ENCODE data around the gene DNAH11.
A peak's percentile ranks its signal among the peaks of the same experiment; 100 is the strongest.
"Not testable (repeated sequence)": the region's sequence is repeated elsewhere in the genome, so short reads cannot be mapped to it uniquely, and the experiment has no call there.

DNAH11 gene

GRCh38 chr7:21805791-21806190 lies 263.0 kb downstream of the DNAH11 start:
- DNase-seq, result no peak

GRCh38 chr7:21806388-21806787 lies 263.5 kb downstream of the DNAH11 start:
- DNase-seq, result no peak

GRCh38 chr7:21819048-21819447 lies 276.2 kb downstream of the DNAH11 start:
- DNase-seq, result no peak

- DNase-seq, result no peak
Measured at GRCh38 chr7:21828841-21829240, 286.0 kb downstream of the DNAH11 start.

GRCh38 chr7:21829731-21830130 lies 286.9 kb downstream of the DNAH11 start:
- no peak for DNase-seq

- no peak for DNase-seq
Measured at GRCh38 chr7:21844742-21845141, 301.9 kb downstream of the DNAH11 start.

GRCh38 chr7:21850531-21851285 lies 307.9 kb downstream of the DNAH11 start:
- DNase-seq, result peak; percentile 16

- DNase-seq, result no peak
Measured at GRCh38 chr7:21851559-21851967, 308.7 kb downstream of the DNAH11 start.

GRCh38 chr7:21865631-21866204 lies 322.9 kb downstream of the DNAH11 start:
- DNase-seq, result not testable (repeated sequence)

- no peak for DNase-seq
Measured at GRCh38 chr7:21866731-21867130, 323.9 kb downstream of the DNAH11 start.

- no peak for DNase-seq
Measured at GRCh38 chr7:21867226-21867625, 324.4 kb downstream of the DNAH11 start.

GRCh38 chr7:21867816-21868575 lies 325.2 kb downstream of the DNAH11 start:
- no peak for DNase-seq

GRCh38 chr7:21868576-21868850 lies 325.7 kb downstream of the DNAH11 start:
- no peak for DNase-seq

GRCh38 chr7:21869785-21870402 lies 327.1 kb downstream of the DNAH11 start:
- DNase-seq, result peak; percentile 51

- DNase-seq, result no peak
Measured at GRCh38 chr7:21883069-21883468, 340.2 kb downstream of the DNAH11 start.

GRCh38 chr7:21883501-21883900 lies 340.7 kb downstream of the DNAH11 start:
- DNase-seq, result not testable (repeated sequence)

GRCh38 chr7:21884496-21884895 lies 341.7 kb downstream of the DNAH11 start:
- DNase-seq, result no peak

GRCh38 chr7:21886396-21886795 lies 343.6 kb downstream of the DNAH11 start:
- DNase-seq, result no peak

- no peak for DNase-seq
Measured at GRCh38 chr7:21887353-21887752, 344.5 kb downstream of the DNAH11 start.

- DNase-seq, result no peak
Measured at GRCh38 chr7:21887779-21888178, 344.9 kb downstream of the DNAH11 start.

GRCh38 chr7:21891291-21891690 lies 348.5 kb downstream of the DNAH11 start:
- no peak for DNase-seq

GRCh38 chr7:21893401-21893800 lies 350.6 kb downstream of the DNAH11 start:
- DNase-seq, result no peak

- no peak for DNase-seq
Measured at GRCh38 chr7:21898265-21898930, 355.6 kb downstream of the DNAH11 start.

All from kidney glomerular epithelial cell (primary cell).